Stimulated activated CD8-positive, alpha-beta memory T cell treated with anti-CD3 and anti-CD28 coated beads, Interleukin-15, amount 100 ng/mL, for 24 hours (primary cell): ENCODE data around the gene SCO1.
A peak's percentile ranks its signal among the peaks of the same experiment; 100 is the strongest.

ENCODE experiments used
- DNase-seq: peaks from one replicate; pipeline ENCODE4 v3.0.0-alpha.2; 2020; ENCODE audit warnings: low read depth

Gene SCO1

GRCh38 chr17:10652984-10653659 is 44.2 kb downstream of the SCO1 start:
- no peak for DNase-seq

GRCh38 chr17:10651927-10652326 is 45.4 kb downstream of the SCO1 start:
- DNase-seq: no peak

- DNase-seq: no peak
Measured at GRCh38 chr17:10649602-10650001, 47.7 kb downstream of the SCO1 start.

DNA sequence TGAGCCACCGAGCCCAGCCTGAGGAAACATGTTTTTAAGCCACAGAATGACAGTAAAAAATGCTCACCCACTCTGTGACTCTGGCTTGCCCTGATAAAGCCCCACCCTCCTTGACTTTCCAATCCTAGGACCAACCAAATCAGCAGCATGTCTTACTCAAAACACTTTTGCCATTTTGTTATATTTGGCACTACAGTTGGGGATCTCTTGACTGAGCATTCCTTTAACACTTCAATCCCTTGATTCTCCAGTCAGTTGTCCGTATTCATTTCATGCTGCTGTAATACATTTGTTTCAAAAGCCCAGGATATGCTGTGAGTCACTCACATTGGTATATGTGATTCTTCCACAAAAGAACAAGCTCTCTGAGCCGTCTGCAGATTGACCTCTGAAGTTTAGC is 48.4 kb downstream of the SCO1 start:
- DNase-seq: no peak

DNA sequence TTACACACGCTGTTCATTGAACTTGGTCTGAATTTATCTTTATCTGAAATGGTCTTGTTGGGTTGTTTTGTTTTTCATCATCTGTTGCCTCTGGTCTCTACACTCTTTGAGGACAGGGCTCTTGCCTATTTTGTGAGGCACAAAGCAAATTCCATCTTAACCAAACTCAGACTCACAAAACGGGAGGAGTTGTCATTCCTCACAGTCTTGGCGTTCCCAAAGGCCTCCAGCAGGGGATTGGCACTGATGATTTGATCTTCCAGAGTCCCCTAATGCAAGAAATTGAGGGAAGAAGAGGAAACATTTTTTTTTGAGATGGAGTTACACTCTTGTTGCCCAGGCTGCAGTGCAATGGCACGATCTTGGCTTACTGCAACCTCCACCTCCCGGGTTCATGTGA is 49.0 kb downstream of the SCO1 start:
- DNase-seq: no peak

DNA sequence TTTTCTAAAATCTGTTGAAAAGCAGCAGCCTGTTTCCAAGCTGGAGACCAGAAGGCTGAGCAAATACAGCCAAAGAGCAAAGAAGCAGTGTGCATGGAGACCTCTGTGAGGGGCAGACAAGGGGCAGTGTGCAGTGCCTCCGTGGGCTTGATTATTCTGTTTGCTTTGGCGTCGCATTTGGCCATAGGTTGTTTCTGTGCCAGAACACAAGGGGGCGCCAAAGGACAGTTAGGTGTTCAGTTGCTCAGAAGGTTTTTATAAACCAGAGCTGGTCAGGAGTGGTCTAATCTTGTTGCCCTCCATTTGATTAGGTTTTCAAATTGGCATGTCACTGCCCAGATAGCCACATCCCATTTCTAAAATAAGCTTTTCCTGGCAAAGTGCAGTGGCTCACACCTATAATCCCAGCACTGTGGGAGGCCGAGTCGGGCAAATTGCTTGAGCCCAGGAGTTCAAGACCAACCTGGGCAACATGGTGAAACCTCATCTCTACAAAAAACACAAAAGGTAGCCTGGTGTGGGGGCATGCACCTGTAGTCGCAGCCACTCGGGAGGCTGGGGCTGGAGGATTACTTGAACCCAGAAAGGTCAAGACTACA is 50.8 kb downstream of the SCO1 start:
- peak; percentile 63 for DNase-seq

DNA sequence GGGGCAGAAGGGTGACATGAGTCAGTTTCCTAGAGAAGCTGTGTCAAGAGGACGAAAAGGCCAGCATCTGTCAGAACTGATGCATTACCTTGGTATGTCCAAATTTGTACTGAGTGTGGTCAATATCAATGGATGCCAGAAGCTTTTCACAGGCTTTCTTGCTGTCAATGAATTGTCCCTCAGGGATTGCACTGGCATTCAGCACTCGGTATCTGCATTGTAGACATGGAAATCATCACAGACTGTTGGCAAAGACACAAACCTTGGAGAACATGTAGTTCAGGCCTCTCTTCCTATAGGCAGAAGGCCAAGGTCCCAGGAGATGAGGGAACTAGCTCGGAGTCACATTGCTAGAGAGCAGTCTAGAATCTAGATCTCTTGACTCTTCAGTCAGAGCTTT is 56.9 kb downstream of the SCO1 start:
- DNase-seq: no peak

DNA sequence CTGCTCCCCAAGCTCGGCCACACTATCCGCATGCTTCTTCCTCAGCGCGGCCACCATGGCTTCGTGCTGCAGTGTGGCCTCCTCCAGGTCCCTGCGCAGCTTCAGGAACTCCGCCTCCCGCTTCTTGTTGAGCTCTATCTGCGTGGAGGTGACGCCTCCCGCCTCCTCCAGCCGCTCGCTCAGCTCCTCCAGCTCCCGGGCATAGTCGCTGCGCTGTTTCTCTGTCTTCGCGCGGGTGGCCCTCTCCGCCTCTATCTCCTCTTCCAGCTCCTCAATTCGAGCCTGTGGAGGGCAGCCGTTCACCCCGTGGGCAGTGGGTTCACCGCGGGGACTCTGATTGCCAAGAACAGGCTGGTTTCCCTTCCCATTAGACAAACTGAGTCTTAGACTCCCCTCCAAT is 59.2 kb downstream of the SCO1 start:
- no peak for DNase-seq

- no peak for DNase-seq
Measured at GRCh38 chr17:10635290-10635689, 62.0 kb downstream of the SCO1 start.

DNA sequence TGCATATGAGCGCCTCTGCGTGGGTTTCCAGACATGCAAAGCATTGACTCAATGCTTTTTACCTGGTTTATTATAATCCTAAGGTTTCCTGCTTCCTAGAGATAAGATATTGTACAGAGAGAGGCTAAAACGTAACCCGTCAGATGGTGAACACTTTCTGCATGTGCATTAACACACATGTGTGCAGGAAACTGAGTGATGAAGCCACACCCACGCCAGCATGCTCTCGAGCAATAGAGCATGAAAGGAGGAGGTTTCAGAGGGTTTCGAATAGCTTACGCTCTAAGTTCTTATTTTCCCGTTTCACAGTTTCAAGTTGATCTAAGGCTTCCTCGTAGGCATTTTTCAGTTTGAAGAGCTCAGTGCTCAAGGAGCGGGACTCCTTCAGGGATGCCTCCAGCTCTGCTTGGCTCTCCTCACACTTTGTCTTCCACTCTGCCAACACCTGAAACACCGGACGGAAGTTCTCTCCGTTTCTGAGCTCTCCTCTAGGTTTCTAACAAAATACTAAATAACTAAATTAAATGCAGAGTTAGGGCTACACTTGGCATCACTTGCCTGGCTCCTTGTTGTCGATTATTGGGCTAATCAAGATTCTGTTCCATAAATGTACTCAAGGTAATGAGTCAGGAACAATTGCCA is 63.5 kb downstream of the SCO1 start:
- no peak for DNase-seq

DNA sequence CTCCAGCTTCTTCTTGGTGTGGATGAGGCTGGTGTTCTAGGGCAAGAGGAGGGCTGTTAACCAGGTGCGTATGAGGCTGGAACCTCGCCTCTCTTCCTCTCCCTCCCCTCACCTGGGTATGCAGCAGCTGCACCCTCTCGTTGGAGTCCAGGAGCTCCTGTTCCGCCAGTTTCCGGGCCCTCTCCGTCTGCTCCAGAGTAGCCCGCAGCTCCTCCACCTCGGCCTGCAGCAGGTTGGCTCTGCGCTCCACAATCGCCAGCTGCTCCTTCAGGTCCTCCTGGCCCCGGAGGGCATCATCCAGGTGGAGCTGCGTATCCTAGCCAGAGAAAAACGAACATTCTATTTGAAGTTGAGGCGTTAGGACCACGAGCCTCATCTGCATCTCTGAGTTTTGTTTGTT is 65.6 kb downstream of the SCO1 start:
- no peak for DNase-seq

- no peak for DNase-seq
Measured at GRCh38 chr17:10631048-10631700, 66.2 kb downstream of the SCO1 start.

DNA sequence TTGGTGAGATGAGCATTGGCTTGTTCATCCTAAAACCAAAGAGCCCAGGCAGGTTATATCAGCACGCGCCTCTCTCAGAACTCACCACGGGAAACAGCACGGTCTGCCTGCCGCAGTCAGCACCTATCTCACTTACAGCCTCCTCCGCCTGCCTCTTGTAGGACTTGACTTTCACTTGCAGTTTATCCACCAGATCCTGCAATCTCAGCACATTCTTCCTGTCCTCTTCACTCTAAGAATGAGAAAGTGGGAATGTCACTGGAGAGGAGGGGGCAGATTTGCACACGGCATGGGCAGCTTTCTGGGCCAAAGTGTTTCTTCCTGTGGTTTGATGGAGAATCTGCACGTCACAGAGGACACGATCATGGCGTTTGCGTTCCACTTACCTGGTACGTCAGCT is 67.6 kb downstream of the SCO1 start:
- no peak for DNase-seq

DNA sequence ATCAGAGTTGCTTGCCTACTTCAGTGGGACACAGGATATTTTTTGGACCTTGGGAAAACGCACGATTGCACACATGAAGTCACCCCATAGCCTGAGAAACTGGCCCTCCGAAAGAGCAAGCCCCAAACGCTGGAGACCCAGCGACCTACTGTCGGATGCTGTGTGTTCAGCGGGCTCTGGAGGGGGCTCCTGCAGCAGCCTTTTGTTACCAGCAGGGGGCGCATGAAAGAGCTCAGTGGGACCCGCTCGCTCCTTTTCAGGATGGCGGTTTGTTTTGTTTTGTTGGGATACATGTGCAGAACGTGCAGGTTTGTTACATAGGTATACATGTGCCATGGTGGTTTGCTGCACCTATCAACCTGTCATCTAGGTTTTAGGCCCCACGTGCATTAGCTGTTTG is 68.6 kb downstream of the SCO1 start:
- DNase-seq: no peak

DNA sequence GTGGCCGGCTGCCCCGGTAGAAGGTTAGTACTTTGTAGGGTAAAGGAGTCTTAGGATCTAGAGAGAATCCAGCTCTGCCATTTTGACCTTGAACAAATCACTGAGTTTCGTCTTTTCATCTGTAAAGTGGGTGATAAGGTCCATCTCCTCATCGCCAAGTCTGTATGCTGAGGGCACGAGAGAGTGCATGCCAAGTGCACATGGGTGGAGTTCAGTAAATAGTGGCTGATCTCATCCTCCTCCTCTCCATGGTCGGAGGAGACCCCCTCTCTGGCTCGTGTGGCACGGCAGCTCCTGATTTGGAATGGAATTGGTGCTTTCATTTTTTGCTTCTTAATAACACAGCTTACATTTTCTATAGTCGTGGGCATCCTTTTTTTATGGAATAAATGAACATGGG is 70.9 kb downstream of the SCO1 start:
- DNase-seq: no peak

GRCh38 chr17:10624969-10625368 is 72.4 kb downstream of the SCO1 start:
- no peak for DNase-seq

GRCh38 chr17:10623737-10624338 is 73.5 kb downstream of the SCO1 start:
- no peak for DNase-seq

DNA sequence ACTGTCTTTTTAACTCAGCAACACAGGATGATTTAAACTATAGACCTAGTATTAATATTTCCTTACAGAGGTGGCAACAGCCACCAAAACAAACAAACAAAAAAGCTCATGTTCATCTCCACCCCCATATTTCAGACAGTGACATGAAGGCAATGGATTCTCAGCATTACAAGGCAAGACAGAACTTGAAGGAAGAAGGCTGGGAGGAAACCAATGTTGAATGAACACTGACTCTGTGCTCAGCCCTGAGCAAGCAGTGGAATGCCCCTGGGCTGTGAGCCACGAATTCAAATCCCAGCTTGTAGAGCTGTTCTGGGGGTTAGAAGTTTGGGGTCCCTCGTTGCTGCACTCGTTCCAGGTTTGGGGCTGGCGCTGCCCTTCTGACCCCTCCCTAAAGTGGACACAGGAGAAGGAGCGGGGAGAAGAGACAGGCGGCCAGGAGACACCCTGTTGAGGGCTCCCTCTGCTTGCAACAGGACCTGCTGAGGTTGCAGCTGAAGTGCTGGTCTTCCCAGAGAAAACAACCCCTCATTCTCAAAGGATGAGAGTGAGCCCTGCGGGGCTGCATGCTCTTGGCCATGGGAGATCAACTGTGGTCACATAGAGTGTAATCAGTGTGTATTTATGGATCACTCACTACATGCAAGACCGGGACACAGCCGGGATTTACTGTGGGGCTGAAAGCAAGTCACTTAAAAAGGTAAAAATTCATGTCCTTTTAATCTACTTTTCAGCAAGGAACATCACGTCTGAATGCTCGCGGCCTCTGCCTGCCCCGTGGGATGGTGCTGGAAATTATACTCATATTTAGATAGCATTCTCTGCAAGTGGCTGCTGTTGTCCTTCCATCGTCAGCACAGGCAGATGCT is 74.5 kb downstream of the SCO1 start:
- no peak for DNase-seq
